Iris pigment epithelial cell (primary cell): ENCODE results near the gene ZNF541.
"Not testable (repeated sequence)": the region's sequence is repeated elsewhere in the genome, so short reads cannot be mapped to it uniquely, and the experiment has no call there.

Experiments
- DNase-seq: peaks from one replicate; pipeline ENCODE4 v3.0.0-alpha.2; 2011; ENCODE audit warnings: low read depth

ZNF541 gene

DNA sequence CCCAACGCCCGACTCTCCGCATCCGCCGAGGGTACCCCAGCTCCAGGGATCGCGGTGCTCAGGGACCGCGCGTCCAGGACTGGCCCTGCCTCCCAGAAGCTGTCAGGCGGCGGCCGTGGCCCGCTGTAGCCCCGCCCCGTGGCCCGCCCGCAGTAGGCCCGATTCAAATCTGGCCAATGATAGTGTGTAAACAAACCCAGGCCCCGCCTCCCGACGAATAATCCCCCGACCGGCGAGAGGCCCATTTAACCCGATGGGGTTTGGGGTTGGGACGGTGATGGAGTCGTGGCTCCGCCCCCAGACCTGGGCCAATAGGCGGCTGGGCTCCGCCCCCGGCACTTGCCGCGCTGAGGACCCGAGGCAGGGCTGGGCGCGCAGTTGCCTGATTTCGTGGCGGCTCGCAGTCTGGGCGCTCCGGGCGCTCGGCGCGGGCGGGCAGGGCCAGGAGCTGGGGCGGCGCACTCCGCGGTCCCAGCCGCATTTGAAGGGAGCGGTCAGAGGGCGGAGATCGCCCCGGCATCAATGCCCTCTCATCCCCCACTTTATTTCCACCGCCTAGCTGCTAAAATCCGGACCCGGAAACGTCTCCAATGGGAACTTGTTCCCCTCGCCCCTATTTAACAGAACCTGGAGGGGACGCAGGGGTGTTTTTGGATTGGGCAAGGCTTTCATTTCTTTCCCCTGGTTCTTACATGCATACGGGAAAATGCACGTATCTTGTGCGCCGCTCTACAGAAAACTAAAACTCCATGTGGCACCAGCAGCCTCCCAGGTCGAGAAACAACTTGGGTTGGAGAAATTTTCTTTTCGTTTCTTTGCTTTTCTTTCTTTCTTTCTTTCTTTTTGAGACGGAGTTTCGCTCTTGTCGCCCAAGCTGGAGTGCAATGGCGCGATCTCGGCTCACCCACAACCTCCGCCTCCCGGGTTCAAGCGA, 27.6 kb upstream of the ZNF541 start:
- DNase-seq: peak; percentile 99

DNA sequence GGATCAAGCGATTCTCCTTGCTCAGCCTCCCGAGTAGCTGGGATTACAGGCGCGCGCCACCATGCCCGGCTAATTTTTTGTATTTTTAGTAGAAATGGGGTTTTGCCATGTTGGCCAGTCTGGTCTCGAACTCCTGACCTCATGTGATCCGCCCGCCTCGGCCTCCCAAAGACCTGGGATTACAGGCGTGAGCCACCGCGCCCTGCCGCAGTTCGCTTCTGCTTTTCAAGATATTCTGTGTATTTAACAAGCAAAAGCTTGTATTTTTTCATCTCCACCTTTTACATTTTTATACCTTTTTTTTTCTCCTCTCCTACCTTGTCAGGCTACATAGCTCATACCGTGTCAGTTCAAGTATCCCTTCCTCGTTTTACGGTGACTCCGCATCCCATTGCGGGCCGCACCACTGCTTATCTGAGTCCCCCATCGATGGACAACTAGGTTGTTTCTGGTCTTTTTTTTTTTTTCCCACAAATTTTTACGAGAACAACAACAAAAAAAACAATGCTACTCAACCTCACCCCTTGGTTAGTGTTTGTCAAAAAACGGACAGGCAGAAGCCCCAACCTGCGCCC, 26.8 kb upstream of the ZNF541 start:
- DNase-seq: not testable (repeated sequence)

DNA sequence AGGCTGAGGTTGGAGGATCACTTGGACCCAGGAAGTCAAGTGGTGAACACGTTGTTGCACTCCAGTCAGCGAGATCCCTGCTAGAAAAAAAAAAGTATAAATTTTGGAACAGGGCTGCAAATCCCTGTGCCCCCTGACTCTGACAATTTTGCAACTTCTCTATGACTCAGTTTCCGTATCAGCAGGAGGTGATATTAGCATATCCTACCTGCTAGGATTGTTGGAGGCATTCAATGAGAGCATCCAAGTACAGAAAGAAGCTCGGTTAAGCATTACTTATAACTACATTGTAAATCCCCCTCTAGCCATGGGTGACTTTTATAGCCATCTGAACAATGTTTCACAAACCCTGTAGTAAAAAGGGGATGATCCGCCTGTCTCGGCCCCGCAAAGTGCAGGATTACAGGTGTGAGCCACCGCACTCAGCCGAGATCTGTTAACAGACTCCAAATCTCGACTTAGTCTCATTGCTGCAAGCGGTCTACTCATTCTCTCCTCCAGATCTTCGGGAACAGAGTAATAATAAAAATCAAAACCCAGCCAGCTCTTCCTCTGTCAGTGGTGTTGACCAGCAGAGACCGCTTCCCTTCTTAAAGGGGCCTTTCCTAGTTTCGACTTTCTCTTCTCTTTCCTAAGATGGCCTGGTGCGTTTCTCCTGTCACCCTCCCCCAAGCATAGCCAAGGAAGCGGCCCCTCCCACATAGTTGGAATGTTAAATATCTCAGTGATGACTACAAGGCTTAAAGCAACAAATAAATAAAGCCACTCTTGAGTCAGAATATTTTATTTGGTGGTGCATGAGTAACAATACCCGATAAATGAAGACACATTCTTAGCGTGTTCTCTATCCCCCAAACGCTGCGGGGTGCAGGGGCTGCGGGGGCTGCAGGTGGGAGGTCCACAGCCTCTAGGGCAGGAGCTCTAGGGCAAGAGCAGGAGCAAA, 25.7 kb upstream of the ZNF541 start:
- DNase-seq: peak; percentile 98

DNA sequence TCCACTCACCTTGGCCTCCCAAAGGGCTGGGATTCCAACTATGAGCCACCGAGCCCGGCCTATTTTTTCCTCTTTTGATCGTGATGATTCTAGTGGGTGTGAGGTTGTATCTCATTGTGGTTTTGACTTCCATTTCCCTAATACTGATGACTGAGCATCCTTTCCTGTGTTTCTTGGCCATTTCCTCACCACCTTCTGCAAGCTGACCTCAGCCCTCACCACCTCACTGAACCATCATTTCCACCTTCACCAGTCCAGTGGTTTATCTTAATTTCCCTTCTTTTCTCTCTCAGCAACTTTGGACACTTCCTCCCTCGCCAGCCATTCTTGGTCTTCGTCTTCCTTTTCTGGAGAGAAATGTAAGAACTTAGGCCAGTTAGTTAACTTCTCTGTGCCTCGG, 23.0 kb upstream of the ZNF541 start:
- DNase-seq: no peak

DNA sequence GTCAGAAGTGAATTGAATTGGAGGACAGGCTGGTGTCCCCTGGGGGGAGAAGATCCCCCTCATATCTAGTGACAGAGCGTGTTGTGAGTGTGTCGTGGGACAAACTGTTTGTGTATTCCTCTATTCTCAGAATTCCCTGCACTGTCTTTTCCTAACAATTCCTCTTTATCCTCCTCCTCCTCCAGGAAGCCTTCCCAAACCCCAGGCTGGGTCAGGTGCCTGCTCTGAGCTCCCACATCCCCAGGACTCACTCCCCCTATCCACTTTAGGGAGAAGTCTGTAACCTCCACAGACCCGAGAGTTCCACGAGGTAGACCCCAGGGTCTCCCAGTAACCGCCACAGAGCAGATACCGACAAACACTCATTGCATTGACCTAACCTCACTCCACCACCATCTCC, 20.9 kb upstream of the ZNF541 start:
- no peak for DNase-seq

DNA sequence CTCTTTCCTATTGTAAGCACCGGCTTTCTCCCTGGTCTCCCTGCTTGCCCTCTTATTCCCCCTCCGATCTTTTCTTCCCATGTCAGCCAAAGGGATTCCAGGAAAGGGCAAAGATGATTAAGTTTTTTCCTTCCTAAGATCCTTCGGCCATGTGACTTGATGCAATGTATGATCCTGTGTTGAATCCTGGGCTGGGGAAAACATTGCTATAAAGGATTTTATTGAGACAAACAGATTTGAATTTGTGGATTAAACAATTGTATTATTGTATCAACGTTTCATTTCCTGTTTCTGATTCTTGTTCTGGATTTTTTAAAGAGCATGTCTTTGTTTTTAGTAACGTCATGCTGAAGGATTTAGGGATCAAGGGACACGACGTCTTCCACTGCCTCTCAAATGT, 16.9 kb upstream of the ZNF541 start:
- no peak for DNase-seq

DNA sequence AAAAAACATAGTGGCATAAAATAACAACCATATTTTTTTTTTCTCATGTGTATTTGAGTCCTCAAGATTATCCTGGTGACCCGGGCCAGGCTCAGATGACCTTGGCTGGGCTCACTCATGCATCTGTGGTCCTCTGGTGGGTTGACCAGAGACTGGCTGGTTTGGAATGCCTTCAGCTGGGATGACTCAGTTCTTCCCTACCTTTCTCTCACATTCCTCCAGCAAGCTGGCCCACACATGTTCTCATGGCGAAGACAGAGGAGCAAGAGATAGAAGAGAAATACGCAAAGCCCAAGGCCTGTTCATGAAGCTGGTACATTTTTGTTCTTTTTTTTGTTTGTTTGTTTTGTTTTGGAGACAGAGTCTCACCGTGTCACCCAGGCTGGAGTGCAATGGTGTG, 14.3 kb upstream of the ZNF541 start:
- peak; percentile 78 for DNase-seq

DNA sequence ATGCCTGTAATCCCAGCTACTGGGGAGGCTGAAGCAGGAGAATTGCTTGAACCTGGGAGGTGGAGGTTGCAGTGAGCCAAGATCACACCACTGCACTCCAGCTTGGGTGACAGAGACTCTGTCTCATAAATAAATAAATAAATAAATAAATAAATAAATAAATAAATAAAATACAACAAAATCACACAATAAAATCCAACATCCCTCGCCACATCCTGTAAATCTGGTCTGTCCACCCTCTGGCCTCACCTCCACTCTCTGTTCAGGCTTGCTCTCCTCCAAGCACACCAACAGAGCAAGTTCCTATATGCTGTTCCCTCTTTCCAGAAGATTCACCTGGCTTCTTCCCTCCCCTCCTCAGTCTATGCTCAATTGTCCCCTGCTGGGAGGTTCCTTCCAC, 10.2 kb upstream of the ZNF541 start:
- DNase-seq: not testable (repeated sequence)

DNA sequence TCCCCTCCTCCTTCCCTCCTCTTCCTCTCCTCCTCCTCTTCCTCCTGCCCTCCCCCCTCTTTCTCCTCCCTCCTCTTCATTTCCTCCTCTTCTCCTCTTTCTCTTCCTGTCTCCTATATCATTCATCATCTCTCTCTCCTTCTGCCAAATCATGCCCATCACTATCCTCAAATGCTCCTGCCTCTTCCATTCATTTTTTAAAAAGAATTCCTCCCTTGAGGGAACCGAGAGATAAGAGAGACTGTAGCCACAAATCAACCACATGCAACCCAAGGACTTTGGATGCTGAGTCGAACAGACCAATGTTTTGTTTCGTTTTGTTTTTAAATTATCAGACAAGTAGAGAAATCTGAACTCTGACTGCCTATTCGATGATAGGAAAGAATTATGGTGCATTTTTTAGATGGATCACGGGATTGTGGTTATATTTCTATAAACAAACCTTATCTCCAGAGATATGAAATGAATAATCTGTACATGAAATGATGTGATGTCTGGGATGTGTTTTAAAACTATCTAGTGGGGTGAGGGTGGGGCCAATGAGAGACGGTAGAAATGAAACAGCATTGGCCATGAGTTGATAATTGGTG, 9.5 kb upstream of the ZNF541 start:
- DNase-seq: peak; percentile 89

DNA sequence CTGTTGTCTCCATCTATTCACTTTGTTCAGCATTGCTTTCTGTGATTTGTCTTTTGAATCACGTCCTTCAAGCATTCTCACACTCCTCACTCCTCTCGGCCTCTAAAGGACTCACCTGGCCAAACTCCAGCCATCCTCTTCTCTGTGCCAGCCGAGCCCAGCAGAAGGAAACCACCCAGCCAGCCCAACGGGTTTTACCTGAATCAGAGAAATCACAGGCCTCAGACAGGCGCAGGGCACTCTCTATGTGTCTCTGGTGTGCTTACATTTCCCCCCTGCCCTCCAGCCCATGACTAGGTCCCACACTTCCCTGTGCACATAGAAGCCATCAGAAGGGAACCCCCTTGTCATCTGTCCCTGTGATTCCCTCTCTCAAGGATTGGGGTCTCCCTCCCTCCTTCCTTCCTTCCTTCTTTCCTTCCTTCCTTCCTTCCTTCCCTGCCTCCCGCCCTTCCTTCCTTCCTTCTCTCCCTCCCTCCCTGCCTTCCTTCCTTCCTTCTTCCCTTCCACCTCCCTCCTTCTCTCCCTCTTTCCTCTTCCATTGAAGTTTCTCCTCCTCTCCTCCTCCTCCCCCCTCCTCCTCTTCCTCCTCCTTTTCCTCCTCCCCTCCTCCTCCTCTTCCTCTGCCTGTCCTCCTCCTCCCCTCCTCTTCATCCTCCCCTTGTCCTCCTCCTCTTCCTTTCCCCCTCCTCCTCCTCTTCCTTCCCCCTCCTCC, 8.8 kb upstream of the ZNF541 start:
- DNase-seq: no peak

DNA sequence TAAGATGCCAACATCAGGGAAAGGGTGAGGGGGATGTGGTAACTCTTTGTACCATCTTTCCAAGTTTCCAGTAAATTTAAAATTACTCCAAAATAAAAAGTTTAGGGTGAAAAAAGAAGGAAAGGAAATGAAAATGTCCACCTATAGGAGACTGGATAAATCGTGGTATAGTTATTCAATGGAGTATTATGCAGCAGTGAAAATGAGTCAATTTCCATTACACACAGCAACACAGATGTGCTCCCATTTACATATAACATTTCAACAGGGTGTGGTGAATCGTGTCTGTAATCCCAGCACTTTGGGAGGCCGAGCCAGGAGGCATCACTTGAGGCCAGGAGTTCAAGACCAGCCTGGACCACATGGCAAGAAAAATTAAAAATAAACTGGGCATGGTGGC, 7.4 kb upstream of the ZNF541 start:
- no peak for DNase-seq

DNA sequence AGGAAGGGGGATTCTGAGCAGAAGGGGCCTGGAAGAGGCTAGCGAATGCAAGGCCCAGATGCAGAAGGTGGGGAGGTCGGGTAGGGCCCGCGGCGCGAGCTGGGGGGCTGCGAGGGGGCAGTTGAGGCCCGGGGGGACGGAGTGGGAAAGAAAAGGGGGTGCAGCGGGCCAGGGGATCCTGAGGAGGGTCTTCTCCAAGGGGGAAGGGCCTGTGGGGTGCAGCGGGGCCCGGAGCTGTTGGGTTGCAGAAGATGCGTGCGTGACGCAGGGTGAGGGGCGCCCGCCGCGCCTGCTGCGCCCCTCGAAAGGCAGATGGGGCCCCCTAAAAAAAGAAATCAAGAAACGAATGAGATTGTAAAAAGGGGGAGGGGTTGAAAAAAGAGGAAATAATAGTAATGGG, 313 bp downstream of the ZNF541 start:
- DNase-seq: no peak

DNA sequence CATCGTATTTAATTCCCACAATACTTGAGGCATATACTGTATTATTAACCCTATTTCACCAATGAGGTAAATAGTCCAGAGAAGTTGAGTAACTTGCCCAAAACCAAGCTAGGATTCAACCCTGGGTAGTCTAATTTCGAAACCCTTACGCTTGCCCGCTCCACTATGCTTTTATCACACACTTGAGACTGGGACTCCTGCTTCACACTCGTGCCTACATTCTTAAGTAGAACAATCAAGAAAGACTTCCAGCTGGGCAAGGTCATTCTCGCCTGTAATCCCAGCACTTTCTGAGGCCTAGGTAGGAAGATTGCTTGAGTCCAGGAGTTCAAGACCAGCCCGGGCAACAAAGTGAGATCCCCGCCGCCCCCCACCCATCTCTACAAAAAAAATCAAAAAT, 3.6 kb downstream of the ZNF541 start:
- DNase-seq: no peak

DNA sequence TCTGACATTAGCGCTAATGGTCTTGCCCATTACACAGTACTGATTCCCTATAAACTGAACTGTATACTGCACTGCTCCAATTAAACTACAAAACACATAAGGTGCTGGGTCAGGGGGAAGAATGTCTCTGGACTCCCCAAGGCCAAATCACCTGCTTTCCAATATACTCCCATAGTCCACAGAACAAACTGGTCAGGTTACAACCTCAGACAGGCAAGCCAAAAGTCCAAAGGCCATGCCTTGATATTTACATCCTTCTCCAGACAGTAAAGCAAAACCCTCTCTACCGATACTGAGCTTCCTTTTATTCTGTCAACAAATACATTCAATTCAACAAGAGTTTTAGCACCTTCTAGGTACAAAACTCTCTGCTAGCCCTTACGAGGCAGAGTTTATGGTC, 8.9 kb downstream of the ZNF541 start:
- DNase-seq: no peak

DNA sequence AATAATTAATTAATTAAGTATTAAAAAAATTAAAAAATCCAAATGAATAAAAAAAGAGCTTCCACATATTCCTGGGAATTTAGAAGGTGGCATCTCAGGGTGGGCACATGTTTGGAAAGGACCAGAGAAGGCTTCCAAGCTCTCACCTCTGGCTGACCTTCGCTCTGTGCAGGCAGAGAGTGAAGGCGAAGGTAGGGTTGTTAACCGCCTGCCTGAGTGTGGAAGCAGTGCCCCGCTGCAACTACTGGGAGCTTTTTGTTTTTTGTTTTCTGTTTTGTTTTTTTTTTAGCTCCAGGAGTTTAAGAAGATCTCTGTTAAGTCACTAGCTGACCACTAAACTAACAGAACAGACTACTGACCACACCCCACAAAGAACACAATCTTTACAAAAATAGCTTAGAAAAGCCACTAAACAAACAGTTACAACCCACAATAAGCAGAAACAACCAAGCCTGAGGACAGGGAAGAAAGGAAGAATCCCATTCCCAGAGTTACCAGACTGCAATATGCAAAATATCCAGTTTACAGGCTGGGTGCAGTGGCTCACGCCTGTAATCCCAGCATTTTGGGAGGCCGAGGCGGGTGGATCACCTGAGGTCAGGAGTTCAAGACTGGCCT, 11.4 kb downstream of the ZNF541 start:
- no peak for DNase-seq

DNA sequence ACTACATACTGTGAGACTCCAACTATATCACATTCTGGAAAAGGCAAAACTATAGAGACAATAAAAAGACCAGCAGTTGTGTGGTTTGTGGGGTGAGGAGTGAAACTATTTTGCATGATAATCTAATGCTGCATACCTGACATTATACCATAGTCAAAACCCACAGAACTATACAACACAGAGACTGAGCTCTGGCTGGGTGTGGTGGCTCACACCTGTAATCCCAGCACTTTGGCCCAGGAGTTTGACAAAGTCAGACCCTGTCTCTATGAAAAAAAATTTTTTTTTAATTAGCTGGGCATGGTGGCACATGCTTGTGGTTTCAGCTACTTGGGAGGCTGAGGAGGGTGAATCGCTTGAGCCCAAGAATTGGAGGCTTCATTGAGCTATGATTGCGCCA, 11.9 kb downstream of the ZNF541 start:
- no peak for DNase-seq

DNA sequence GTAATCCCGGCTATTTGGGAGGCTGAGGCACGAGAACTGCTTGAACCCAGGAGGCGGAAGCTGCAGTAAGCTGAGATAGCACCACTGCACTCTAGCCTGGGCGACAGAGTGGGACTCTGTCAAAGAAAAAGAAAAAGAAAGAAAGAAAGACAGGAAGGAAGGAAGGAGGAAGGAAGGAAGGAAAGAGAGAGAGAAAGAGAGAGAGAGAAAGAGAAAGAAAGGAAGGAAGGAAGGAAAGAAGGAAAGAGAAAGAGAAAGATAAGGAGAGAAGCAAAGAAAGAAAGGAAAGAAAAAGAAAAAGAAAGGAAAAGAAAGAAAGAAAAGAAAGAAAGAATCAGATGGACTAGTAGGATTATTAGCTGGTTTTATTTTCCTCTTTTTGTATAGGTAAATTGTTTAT, 22.8 kb downstream of the ZNF541 start:
- no peak for DNase-seq

DNA sequence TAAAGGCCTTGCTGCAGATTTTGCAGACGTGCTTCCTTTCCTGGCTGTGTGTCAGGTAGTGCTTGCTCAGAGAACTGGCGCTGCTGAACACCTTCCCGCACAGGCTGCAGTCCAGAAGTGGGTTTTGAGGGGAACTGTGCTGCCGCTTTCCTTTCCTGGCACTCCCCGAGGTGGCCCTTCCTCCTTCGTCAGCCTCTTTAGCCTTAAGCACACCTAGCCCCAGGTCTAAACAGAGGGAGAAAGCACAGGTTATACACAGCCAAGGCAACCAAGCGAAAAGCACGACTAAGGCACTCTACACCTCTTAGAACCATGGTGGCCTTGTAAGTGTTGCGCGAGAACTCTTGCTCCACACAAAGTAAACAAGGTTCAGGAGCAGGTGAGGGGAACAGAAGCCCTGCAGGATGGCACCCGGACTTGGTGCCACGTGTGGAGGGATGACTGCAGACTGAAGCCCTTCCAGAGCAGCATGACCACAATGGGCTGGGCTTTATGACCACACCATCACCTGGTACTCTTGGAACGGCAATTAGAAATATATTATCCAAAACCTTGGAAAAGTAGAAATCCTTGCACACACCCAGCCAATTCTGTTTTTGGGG, 23.6 kb downstream of the ZNF541 start:
- DNase-seq: no peak

DNA sequence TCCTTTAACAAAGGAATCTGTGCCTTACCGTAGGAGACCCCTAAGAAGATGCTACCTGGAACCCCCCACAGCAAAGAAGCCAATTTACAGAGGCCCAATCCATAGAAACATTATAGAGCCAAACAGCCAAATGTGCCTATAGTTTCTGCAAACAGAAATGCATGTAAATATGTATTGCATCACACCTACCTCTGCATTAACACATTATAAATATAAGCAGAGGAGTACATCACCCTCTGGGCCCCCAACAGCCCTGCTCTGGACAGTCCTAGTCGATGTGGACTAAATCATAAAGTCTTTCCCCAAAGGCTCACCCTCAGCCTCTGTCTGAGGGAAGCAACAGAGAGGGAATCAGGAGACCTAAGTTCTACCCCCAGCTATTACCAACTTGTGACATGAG, 25.7 kb downstream of the ZNF541 start:
- no peak for DNase-seq

DNA sequence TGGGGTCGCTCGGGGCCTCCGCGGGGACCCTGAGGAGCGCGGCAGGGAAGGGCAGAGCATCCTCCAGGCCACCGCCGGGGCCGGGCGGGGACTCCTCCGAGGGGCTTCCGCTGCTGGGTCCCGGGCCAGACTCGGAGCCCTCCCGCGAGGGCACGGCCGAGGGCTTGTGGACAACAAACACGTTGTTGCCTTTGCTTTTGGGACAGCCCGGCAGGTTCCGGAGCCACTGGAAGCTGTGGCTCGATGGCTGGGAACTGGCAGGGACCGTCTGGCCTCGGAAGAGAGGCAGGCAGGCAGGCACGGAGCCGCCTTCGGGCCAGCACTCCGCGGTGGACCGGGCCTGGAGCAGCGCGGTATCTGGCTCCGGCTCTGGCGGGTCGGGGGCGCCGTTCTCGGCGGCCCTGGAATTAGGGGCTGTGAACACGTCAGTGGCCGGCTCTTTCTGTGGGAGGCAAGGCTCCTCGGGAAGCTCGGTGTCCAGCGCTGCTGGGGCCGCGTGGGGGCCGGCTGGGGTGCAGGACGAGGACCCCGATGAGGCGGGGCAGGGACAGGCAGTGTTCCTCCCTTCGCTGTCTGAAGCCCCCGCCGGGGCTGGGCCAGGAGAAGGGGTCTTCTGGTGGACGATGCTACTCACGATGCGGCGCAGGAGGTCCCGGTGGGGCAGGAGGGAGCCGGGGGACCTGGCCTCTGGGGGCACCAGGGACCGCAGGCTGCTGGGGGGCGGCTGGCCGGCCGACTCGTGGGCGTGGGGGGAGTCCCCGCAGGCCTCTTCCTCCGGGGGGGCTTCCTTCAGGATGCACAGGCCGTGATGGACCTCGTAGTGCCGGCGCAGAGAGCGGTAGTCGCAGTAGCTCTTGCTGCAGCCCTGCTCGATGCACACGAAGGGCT, 27.6 kb downstream of the ZNF541 start:
- DNase-seq: no peak
